ENCODE measurements around the gene CXorf38. TPM values are rescaled to one million over a fixed set of nuclear protein-coding genes. Genes with fewer than 3 reads are reported as not detected.

Gene CXorf38
- total RNA-seq, 1 experiment from 2014 or later, result 10.5 TPM

DNA sequence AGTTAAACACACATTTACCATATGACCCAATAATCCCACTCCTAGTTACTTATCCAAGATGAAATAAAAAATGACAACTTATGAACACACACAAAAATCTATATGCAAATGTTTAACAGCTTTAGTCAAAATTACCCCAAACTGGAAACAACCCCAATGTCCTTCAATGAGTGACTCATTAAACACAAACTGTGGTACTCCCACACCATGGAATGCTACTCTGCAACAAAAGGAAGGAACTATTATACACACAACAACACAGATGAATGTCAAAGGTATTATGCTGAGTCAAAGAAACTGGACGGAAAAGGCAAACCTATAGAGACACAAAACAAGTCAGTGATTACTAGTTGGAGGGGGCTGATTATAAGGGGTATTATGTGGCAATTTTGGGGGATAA lies 47.4 kb upstream of the CXorf38 start:
- H3K56ac ChIP-seq (ENCODE audit: insufficient read length, low read depth, low read length), result no peak overlapping the region
- H3K4me2 ChIP-seq (ENCODE audit: insufficient read depth, insufficient read length, low read length), result no peak overlapping the region
- no peaks in the 10 kb centered on the region for H3K23me2 ChIP-seq (ENCODE audit: insufficient read length, low read depth, low read length, poor library complexity, severe bottlenecking)
- no peak overlapping the region for H2BK15ac ChIP-seq (ENCODE audit: low read depth, low read length)
- H3K18ac ChIP-seq (ENCODE audit: insufficient read length, low read depth, low read length), result no peak overlapping the region
- no peak overlapping the region for H3K23ac ChIP-seq (ENCODE audit: insufficient read length, low read depth, low read length)
- H3T11ph ChIP-seq (ENCODE audit: low read length), result no peak overlapping the region
- H4K20me1 ChIP-seq (ENCODE audit: control insufficient read depth, insufficient read depth, insufficient read length), result no peaks in the 10 kb centered on the region
- H3K9ac ChIP-seq (ENCODE audit: extremely low read depth, insufficient read length, low read length), result no peak overlapping the region
- 0 out of 2 replicates have a peak, but pooled peaks cover under 1% of the 10 kb centered on the region for H3K4me1 ChIP-seq (ENCODE audit: insufficient read depth, low read length)
- H2BK5ac ChIP-seq (ENCODE audit: insufficient read length, low read length), result no peak overlapping the region
- no peaks in the 10 kb centered on the region for H3K27me3 Mint-ChIP-seq (ENCODE audit: low read depth)
- peaks cover 37 to 56% of the 10 kb centered on the region in 2 experiments for H3K9me3 Mint-ChIP-seq
- no peak overlapping the region for H3K14ac ChIP-seq (ENCODE audit: insufficient read depth, low read length)
- H4K8ac ChIP-seq (replicated peaks; ENCODE audit: insufficient read length, low read depth, low read length), result no peak overlapping the region
- no CpG with 5 or more reads among the region's 1 CpG for WGBS (ENCODE audit: extremely low coverage, insufficient read length, low lambda C conversion rate)
- H3K4me1 Mint-ChIP-seq, result peaks cover 14 to 15% of the 10 kb centered on the region in 2 experiments
- H3K4ac ChIP-seq (ENCODE audit: low read depth, low read length), result no peak overlapping the region
- no peak for DNase-seq
- peaks cover 47 to 90% (median 81%) of the 10 kb centered on the region in 3 experiments for H3K36me3 Mint-ChIP-seq (ENCODE audit: insufficient read depth in 1 of 3, low read depth in 3 of 3)
- H3K79me1 ChIP-seq (ENCODE audit: insufficient read depth, low read depth, low read length, poor library complexity, severe bottlenecking), result no peaks in the 10 kb centered on the region
- TF ChIP-seq, protein P1, sequence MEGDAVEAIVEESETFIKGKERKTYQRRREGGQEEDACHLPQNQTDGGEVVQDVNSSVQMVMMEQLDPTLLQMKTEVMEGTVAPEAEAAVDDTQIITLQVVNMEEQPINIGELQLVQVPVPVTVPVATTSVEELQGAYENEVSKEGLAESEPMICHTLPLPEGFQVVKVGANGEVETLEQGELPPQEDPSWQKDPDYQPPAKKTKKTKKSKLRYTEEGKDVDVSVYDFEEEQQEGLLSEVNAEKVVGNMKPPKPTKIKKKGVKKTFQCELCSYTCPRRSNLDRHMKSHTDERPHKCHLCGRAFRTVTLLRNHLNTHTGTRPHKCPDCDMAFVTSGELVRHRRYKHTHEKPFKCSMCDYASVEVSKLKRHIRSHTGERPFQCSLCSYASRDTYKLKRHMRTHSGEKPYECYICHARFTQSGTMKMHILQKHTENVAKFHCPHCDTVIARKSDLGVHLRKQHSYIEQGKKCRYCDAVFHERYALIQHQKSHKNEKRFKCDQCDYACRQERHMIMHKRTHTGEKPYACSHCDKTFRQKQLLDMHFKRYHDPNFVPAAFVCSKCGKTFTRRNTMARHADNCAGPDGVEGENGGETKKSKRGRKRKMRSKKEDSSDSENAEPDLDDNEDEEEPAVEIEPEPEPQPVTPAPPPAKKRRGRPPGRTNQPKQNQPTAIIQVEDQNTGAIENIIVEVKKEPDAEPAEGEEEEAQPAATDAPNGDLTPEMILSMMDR (conservative IDR thresholded peaks at IDR 0.05), result no peak
- H3K27me3 ChIP-seq (ENCODE audit: insufficient read depth, low read length), result no peaks in the 10 kb centered on the region
- H4K5ac ChIP-seq (ENCODE audit: insufficient read length, low read depth, low read length), result no peak overlapping the region
- H2AK5ac ChIP-seq (ENCODE audit: insufficient read length, low read length), result no peak overlapping the region
- no peak overlapping the region for H2BK120ac ChIP-seq (ENCODE audit: low read depth, low read length, poor library complexity, severe bottlenecking)
- no peaks in the 10 kb centered on the region; the same call in 1 of the 2 replicates for H3K79me2 ChIP-seq (ENCODE audit: insufficient read depth, low read length)
- no peak overlapping the region for H3K27ac ChIP-seq (ENCODE audit: insufficient read length, low read depth, low read length)
- peak overlapping the region in 1 of 3 experiments; percentile 37; a peak in 1 of 7 replicates for H3K27ac Mint-ChIP-seq
- no peak overlapping the region for H2AFZ ChIP-seq (ENCODE audit: low read length)
- H2BK20ac ChIP-seq (ENCODE audit: low read depth, low read length, poor library complexity, severe bottlenecking), result no peak overlapping the region
- H3K4me3 Mint-ChIP-seq, result no peak overlapping the region
- H3K9me3 ChIP-seq (ENCODE audit: control insufficient read depth, low read depth, low read length), result no peaks in the 10 kb centered on the region
- no peak overlapping the region for H2BK12ac ChIP-seq (ENCODE audit: insufficient read length, low read depth, low read length)
- H4K91ac ChIP-seq (ENCODE audit: insufficient read length, low read depth, low read length), result no peak overlapping the region
